Stimulated activated CD8-positive, alpha-beta memory T cell treated with anti-CD3 and anti-CD28 coated beads, Interleukin-12 subunit alpha, Interleukin-12 subunit beta, amount 100 ng/mL, for 24 hours (primary cell): Measurements from ENCODE around the gene SNRNP40.
"Not testable (repeated sequence)": the region's sequence is repeated elsewhere in the genome, so short reads cannot be mapped to it uniquely, and the experiment has no call there.

Experiments used
- DNase-seq: peaks from one replicate; pipeline ENCODE4 v3.0.0-alpha.2; 2020; ENCODE audit errors: extremely low read depth

Gene SNRNP40

GRCh38 chr1:31282426-31282825 lies 14.2 kb downstream of the SNRNP40 start:
- DNase-seq: not testable (repeated sequence)

- DNase-seq: no peak
These were observed 23.0 kb downstream of the SNRNP40 start for GRCh38 chr1:31273619-31274018.

GRCh38 chr1:31272369-31272768 lies 24.2 kb downstream of the SNRNP40 start:
- DNase-seq: no peak

GRCh38 chr1:31266547-31266946 lies 30.0 kb downstream of the SNRNP40 start:
- DNase-seq: no peak

GRCh38 chr1:31264790-31265386 lies 31.7 kb downstream of the SNRNP40 start:
- DNase-seq: no peak

GRCh38 chr1:31263408-31263807 lies 33.2 kb downstream of the SNRNP40 start:
- no peak for DNase-seq

DNA sequence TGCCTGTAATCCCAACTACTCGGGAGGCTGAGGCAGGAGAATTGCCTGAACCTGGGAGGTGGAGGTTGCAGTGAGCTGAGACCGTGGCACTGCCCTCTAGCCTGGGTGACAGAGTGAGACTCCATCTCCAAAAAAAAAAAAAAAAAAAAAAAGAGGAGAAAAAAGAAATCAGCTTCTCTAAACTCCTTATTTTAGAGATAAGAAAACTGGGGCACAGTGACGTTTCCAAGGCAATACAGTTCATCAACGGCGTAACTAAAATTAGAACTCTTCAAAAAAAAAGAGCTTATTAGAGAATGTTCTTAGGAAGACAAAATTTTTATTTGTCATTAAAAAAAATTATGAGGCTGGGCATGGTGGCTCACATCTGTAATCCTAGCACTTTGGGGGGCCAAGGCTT lies 34.2 kb downstream of the SNRNP40 start:
- DNase-seq: not testable (repeated sequence)

DNA sequence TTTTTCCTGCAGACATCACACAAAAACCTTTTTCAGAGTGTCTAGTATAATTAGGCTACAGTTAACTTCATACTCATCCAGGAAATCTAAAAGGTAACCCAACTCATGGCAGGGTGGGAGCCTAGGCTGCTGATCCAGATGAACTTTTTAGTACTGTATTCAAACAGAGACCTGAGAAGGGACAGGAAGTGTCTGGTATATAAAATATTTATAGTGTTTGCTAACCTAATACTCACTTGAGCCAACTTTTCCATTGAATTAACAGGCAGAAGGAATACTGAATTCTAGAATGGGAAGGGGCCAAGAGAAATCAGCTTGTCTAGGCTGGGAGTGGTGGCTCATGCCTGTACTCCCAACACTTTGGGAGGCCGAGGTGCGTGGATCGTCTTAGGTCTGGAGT lies 34.7 kb downstream of the SNRNP40 start:
- DNase-seq: no peak

DNA sequence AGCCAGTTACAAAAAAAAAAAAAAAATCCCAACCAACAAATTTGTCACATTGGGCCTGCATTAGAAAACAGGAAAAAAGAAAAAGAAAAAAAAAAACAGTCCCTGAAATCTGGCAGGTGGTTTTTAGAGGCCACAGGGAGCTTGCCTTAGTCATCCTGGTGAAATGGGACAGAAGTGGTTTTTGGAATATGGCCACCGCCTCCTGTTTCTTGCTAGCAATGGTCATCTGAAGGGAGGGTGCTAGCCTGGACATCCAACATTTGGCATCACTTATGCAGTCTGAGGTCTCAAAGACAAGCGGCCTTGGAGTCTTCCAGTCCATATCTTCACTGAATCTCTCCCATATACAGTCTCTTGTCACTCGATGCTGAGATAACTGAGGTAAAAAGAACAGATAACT lies 36.8 kb downstream of the SNRNP40 start:
- no peak for DNase-seq

- no peak for DNase-seq
These were observed 38.0 kb downstream of the SNRNP40 start for GRCh38 chr1:31258581-31258980.

DNA sequence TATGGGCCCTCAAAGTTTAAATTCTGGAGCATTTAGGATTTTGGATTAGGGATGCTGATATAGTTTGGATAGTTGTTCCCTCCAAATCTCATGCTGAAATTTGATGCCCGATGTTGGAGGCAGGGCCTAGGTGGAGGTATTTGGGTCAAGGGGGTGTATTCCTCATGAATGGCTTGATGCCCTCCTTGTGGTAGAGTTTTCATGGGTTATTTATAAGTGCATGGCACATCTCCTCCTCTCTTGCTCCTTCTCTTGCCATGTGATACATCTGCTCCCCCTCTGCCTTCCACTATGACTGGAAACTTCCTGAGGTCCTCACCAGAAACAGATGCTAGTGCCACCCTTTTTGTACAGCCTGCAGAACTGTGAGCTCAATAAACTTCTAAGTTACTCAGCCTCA lies 39.4 kb downstream of the SNRNP40 start:
- DNase-seq: no peak

DNA sequence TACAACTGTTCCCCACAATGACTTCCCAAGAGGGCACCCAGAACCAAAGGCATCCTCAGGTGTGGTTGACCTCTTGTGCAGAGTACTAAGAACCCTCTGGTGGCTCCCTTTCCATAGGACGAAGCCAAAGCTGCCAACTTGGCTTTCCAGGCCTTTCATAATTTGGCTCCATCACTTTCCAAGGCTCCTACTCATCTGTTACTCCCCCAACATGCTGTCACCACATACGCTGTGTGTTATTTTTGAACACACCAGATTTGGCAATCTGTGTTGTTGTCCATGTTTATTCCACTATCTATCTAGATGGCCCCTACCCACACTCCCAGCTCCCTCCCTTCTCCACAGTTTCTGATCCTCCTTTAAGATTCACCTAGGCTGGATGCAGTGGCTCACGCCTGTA lies 46.7 kb downstream of the SNRNP40 start:
- no peak for DNase-seq

DNA sequence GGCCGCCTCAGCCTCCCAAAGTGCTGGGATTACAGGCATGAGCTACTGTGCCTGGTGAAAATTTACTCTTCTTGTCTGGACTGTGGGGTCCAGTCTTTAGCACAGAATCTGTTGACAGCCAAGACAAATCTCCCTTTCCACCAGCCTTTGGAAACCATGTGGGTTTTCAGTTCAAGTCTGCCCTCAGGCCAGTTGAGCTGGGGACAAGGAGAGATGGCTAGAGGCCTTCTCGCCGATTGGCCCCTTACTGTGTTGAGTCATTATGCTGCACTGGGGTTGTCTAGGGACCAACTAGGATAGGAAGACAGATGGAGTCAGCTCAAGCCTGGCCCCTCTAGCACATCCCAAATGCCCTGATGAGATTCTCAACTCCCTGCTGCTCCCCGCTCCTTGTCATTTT lies 48.3 kb downstream of the SNRNP40 start:
- no peak for DNase-seq

- no peak for DNase-seq
These were observed 52.3 kb downstream of the SNRNP40 start for GRCh38 chr1:31244326-31244725.

DNA sequence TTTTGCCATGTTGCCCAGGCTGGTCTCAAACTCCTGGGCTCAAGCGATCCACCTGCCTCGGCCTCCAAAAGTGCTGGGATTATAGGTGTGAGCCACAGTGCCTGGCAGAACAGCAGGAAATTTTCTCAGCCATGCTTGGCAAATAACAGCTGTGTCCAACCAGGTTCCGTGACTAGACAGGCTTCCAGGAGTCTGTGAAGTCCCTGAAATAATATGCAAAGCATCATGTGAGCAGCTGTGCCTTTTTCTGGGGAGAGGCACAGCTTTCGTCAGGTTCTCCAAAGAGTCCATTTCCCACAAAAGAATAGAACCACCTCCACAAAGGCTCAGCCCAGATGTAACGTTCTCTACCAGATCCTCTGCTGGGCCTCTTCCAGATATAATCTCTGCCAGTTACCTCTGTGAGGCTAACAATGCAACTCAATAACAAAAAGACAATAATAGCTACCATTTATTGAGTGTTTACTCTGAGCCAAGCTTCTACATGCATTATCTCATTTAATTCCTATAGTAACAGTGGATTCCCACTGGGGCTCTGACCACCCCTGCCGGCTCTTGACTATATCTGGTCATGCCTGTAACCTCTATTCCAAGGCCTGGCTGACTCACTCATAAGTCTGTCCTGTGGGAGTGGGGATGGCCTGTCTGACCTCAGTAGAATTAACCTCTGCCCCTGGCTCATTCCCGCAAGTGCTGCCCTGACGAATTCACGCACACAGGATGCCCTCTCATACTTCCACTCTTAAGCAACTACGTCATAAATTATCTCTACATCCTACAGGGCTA lies 52.9 kb downstream of the SNRNP40 start:
- DNase-seq: no peak

GRCh38 chr1:31241321-31241720 lies 55.3 kb downstream of the SNRNP40 start:
- no peak for DNase-seq

DNA sequence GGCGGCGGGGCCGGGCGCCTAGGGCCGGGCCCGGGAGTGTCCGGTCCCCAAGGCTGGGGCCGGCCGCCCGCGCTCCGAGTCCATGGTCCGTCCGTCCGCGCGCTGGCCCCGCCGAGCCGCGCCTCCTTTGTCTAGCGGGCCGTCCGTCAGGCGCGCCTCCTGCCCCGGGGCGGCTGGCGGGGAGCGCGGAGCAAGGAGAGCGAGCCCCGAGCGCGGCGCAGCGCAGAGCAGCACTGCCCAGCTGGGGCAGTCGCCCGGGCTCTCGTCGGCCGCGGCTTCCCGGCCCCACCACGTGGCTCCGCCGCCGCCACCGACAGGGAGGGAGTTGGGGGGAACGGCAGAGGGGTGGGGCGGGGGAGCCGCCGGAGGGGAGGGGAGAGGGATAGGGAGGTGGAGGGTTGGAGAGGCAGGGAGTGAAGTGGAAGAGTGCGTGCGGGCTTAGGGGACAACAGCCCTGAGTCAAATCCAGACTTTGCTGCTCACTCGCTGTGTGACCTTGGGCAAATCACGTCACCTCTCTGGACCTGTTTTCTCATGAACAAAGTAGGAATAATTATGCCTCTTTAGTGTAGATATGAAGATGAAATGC lies 56.8 kb downstream of the SNRNP40 start, which contains the start of gene NKAIN1:
Gene NKAIN1, minus strand, starts transcription at position 235 of the 589 bp plus-strand sequence. CDS start 340 bp downstream, outside the sequence.
- no peak for DNase-seq

DNA sequence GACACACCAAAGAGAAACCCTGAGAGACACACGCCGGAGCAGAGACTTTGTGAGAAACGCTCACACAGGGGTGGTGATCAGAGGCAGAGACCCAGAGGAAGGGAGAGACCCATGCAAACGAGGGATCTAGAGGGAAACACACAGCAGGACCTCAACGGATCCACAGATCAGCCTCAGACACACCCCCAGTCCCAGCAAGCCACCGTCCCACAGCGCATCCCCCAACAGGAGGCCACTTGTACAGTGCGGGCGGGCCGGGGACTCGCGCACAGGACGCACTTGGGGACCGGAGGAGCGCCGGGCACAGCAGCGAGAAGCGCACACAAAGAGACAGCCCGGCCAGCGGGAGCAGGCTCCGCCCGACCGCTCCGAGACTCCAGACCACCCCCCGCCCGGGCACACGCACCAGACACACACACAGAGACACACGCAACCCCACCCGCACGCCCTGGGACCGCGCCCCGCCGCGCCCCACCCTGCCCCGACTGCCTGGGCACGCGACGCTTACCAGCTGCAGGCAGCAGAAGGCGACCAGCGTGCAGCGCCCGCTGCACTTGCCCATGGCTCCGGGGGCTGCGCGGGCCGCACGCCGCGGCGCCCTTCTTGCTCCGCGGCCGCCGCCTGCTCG lies 57.5 kb downstream of the SNRNP40 start:
- no peak for DNase-seq

GRCh38 chr1:31238612-31238985 lies 58.0 kb downstream of the SNRNP40 start:
- no peak for DNase-seq

- DNase-seq: no peak
These were observed 61.7 kb downstream of the SNRNP40 start for GRCh38 chr1:31234870-31235269.

DNA sequence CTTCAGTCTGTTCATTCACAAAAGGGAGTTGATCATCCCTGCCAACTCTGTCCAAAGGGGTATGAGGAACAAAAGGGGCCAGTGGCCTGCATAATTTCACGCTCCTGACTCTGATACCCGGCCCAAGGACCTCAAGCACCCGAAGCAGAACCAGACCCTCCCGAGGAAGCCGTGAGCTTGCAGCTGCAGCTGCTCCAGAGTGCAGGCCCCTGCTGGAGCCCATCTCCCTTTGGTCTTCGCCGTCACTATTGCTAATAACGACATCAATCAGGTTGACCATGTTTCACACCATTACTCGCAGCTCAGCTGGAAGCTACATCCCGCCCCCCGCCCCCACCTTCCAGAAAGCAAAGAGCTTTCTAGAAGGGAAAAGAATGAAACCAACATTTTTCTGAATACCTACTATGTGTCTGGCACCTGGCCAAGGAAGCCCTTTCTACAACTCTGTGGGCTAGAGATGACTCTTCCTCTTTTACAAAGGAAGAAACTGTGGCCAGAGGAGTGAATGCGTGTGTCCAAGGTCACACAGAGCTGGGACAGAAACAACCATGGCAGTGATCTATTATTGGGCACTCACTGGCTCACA lies 62.4 kb downstream of the SNRNP40 start:
- no peak for DNase-seq

GRCh38 chr1:31232689-31233088 lies 63.9 kb downstream of the SNRNP40 start:
- DNase-seq: no peak
